Prostate gland (tissue), 2 donors: ENCODE measurements around the gene CLASP1. TPM values are rescaled to one million over a fixed set of nuclear protein-coding genes. Genes with fewer than 3 reads are reported as not detected.

Source experiments
- DNase-seq: peaks from one replicate; pipeline ENCODE4 v3.0.0-alpha.2; 2019; ENCODE audit warnings: low spot score
- H3K27ac ChIP-seq, 2 donors: fragments of 200-600 bp; sonication (generic); 2 replicates each; pipeline ENCODE4 v1.5.1; 2017 to 2019
- H3K27me3 ChIP-seq: fragments of 200-600 bp; sonication (generic); replicated peaks from 2 replicates; pipeline ENCODE4 v1.5.1; 2019; ENCODE audit not compliant: insufficient read depth
- H3K36me3 ChIP-seq, 2 donors: fragments of 200-600 bp; sonication (generic); 1 replicate in 1 of 2; 2 replicates in 1 of 2; pipeline versions ENCODE4 v1.5.1 to v1.8.1; 2017 to 2019
- H3K4me1 ChIP-seq: fragments of 200-600 bp; sonication (generic); replicated peaks from 2 replicates; pipeline ENCODE4 v1.5.1; 2019
- H3K4me3 ChIP-seq, 2 donors: fragments of 200-600 bp; sonication (generic); 2 replicates each; pipeline ENCODE4 v1.5.1; 2017 to 2019
- H3K9me3 ChIP-seq: fragments of 200-600 bp; sonication (generic); 2 replicates; pipeline ENCODE4 v1.5.1; 2017
- CTCF ChIP-seq, 4 experiments: fragments of 200-600 bp in 2 of 4; fragments of 450-650 bp in 2 of 4; sonication (generic) in 2 of 4; IDR thresholded peaks; 1 replicate in 3 of 4; 2 replicates in 1 of 4; pipeline ENCODE4 v1.5.1; 2016 to 2019; ENCODE audit warnings: antibody characterized with exemption in 4 of 4, mild to moderate bottlenecking in 2 of 4, moderate library complexity in 2 of 4
- POLR2A ChIP-seq: fragments of 450-650 bp; IDR thresholded peaks from one replicate; pipeline ENCODE4 v1.6.1; 2016; ENCODE audit warnings: antibody characterized with exemption, mild to moderate bottlenecking
- POLR2AphosphoS5 ChIP-seq: sonication (generic); formaldehyde crosslinking; IDR thresholded peaks from one replicate; pipeline ENCODE4 v1.6.1; 2017; ENCODE audit warnings: antibody characterized with exemption
- WGBS: methylation state at CpG from one replicate; pipeline ENCODE4 v1.1.5; 2018; 5-methylcytosine and 5-hydroxymethylcytosine counted together
- intact Hi-C: fragments of 100-400 bp; cut with DNase I; formaldehyde crosslinking; loops from one replicate; pipeline ENCODE4 v1.14.2; 2022
- total RNA-seq, 2 donors: library from RNA; depleted of rRNA; stranded (reverse); fragments of >200 nt; gene quantifications; one replicate each; pipeline ENCODE4 v1.1.0, GENCODE V29; 2016

The CLASP1 gene
- total RNA-seq, 2 donors from 2014 or later = 44.4 to 90.2 TPM

GRCh38 chr2:121409966-121410365 lies 239.3 kb downstream of the CLASP1 start:
- H3K4me3 ChIP-seq = no peak overlapping the region
- no peaks in the 10 kb centered on the region for H3K27me3 ChIP-seq
- H3K27ac ChIP-seq = no peak overlapping the region
- no peaks in the 10 kb centered on the region for H3K4me1 ChIP-seq
- H3K9me3 ChIP-seq = no peaks in the 10 kb centered on the region
- H3K36me3 ChIP-seq = no peaks in the 10 kb centered on the region
- no peak for DNase-seq
- intact Hi-C loops = loop anchor here (10.0 kb wide), 1 partner anchor 125 kb away; the partner anchor contains the start of gene RNU4ATAC
- TF ChIP-seq CTCF (IDR thresholded peaks at IDR 0.05) = no peak
- TF ChIP-seq POLR2A = no peak
- TF ChIP-seq POLR2AphosphoS5 = no peak

GRCh38 chr2:121409388-121409787 lies 239.9 kb downstream of the CLASP1 start:
- intact Hi-C loops = loop anchor here (10.0 kb wide), 1 partner anchor 125 kb away; the partner anchor contains the start of gene RNU4ATAC
- no peaks in the 10 kb centered on the region for H3K4me1 ChIP-seq
- H3K9me3 ChIP-seq = no peaks in the 10 kb centered on the region
- H3K36me3 ChIP-seq = no peaks in the 10 kb centered on the region
- H3K27ac ChIP-seq = no peak overlapping the region
- DNase-seq = no peak
- H3K27me3 ChIP-seq = no peaks in the 10 kb centered on the region
- TF ChIP-seq POLR2A = no peak
- 89% methylated on average over 2 of the region's 2 CpGs for WGBS
- H3K4me3 ChIP-seq = no peak overlapping the region

- TF ChIP-seq CTCF (IDR thresholded peaks at IDR 0.05) (no peak), POLR2A (no peak), POLR2AphosphoS5 (no peak)
- H3K4me3 ChIP-seq = no peak overlapping the region
- H3K36me3 ChIP-seq = no peaks in the 10 kb centered on the region
- H3K27me3 ChIP-seq = no peaks in the 10 kb centered on the region
- WGBS = 85% methylated on average over 3 of the region's 3 CpGs
- intact Hi-C loops = loop anchor here (10.0 kb wide), 1 partner anchor 126 kb away; the partner anchor contains the start of gene RNU4ATAC
- no peaks in the 10 kb centered on the region for H3K4me1 ChIP-seq
- no peak for DNase-seq
- H3K27ac ChIP-seq = no peak overlapping the region
- no peaks in the 10 kb centered on the region for H3K9me3 ChIP-seq
These were observed 240.6 kb downstream of the CLASP1 start for GRCh38 chr2:121408641-121409040.

DNA sequence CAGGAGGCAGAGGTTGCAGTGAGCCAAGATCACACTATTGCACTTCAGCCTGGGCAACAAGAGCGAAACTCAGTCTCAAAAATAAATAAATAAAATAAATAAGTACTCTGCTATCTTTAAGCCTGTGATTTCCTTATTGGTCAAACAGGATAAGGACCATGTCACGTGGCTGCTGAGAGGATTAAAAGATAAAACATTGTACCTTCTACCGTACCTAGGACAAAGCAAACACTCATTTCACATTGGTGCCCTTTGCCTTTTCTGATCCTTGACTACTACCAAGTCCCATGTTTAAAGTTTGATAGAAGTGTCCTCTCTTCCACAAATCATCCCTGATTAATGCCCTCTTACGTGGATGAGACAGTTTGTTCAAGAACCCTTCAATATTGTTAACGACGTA lies 244.0 kb downstream of the CLASP1 start:
- intact Hi-C loops = loop anchor here (10.0 kb wide), 1 partner anchor 130 kb away; the partner anchor contains the start of gene RNU4ATAC
- H3K4me1 ChIP-seq = no peaks in the 10 kb centered on the region
- DNase-seq = no peak
- TF ChIP-seq POLR2AphosphoS5 (no peak), POLR2A (no peak), CTCF (IDR thresholded peaks at IDR 0.05) (no peak)
- no peak overlapping the region for H3K4me3 ChIP-seq
- no peaks in the 10 kb centered on the region for H3K27me3 ChIP-seq
- H3K36me3 ChIP-seq = no peaks in the 10 kb centered on the region
- H3K9me3 ChIP-seq = no peaks in the 10 kb centered on the region
- H3K27ac ChIP-seq = no peak overlapping the region
- 92% methylated on average over 6 of the region's 6 CpGs for WGBS

GRCh38 chr2:121400201-121400600 lies 249.1 kb downstream of the CLASP1 start:
- Histone ChIP-seq H3K4me1 (no peaks in the 10 kb centered on the region), H3K4me3 (no peak overlapping the region), H3K27me3 (no peaks in the 10 kb centered on the region), H3K27ac (no peak overlapping the region), H3K36me3 (no peaks in the 10 kb centered on the region), H3K9me3 (no peaks in the 10 kb centered on the region)
- TF ChIP-seq CTCF (IDR thresholded peaks at IDR 0.05) (no peak), POLR2A (no peak), POLR2AphosphoS5 (no peak)
- 81% methylated on average over 5 of the region's 5 CpGs for whole genome bisulfite sequencing
- intact Hi-C loops = loop anchor here (5.0 to 10.0 kb wide), 2 partner anchors 135 to 317 kb away; partner anchors contain the start of gene RNU4ATAC
- no peak for DNase-seq
